NCI-H748 (cell line): ENCODE measurements around the gene SLC24A5.
A peak's percentile ranks its signal among the peaks of the same experiment; 100 is the strongest.

Experiments
- DNase-seq: peaks from one replicate; lab custom pipeline; 2025; ENCODE audit not compliant: unreplicated experiment; lab: John Stamatoyannopoulos, UW

Gene SLC24A5

DNA sequence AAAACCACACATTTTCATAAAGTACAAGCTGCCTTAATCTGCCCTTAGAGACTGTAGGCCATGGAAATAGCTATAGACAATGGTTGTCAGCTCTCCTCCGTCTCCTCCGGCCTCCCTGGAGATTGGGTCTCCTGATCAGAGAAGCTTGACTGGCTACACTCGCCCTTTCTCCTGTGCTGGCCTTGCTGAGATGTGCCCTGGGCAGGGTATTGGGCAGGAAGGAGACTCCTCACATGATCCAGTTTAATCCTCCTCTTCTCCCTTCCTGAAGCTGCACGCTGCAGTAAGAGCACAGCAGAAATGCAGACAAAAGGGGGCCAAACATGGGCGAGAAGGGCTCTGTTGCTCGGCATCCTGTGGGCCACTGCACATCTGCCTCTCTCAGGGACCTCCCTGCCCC is at the start of gene SLC24A5:
Gene SLC24A5, plus strand, starts transcription at position 246 of the 400 bp plus-strand sequence. Its CDS starts 55 bp downstream, at position 301.
- no peak for DNase-seq

DNA sequence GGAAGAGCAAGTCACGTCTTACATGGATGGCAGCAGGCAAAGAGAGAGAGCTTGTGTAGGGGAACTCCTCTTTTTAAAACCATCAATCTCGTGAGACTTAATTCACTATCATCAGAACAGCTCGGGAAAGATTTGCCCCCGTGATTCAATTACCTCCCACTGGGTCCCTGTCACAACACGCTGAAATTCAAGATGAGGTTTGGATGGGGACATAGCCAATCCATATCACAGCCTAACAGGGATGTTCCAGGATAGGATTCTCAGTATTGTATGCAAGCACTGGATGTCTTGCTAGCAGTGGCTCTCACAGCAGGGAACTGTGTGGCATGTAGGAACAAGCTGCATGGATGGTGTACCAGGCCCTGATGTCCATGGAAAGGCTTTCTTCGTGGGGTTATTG is 47.8 kb upstream of the SLC24A5 start:
- no peak for DNase-seq

DNA sequence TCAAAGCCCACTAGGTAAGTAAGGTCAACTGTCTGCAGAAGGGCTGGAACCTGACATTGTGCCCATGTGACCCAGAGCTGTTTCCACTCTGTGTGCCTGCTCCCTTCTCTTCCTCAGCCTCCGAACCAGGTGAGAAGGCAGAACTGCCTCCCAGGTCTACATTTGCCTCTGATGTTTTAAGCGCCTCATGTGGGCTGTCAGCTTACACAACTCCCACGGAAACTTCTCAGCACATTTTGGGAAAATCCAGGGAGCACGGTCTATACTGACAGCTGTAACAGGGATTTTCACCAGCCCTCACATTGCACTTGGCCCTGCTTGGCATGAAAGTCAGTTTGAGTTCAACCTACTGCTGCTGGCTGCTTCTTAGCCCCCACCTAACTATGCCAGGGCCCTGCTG is 46.9 kb upstream of the SLC24A5 start:
- no peak for DNase-seq

DNA sequence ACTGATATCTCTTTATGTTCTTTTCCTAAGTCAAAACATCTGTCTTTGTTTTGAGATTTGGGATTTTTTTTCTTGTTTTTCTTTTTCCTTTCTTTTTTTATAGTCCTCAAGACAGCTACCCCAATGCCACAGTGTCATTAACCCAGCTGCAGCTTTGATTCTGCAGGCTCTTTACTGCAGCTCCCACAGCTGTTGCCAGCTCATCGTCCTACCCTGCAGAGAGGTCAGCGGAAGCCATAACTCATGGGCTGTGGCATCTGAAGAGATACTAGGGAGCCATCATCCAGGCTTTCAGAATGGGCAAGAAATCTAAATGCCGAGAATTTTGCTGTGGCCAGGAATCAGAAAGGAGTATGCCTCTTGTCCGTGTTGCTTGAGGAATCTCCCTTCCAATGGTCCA is 44.3 kb upstream of the SLC24A5 start:
- DNase-seq: no peak

DNA sequence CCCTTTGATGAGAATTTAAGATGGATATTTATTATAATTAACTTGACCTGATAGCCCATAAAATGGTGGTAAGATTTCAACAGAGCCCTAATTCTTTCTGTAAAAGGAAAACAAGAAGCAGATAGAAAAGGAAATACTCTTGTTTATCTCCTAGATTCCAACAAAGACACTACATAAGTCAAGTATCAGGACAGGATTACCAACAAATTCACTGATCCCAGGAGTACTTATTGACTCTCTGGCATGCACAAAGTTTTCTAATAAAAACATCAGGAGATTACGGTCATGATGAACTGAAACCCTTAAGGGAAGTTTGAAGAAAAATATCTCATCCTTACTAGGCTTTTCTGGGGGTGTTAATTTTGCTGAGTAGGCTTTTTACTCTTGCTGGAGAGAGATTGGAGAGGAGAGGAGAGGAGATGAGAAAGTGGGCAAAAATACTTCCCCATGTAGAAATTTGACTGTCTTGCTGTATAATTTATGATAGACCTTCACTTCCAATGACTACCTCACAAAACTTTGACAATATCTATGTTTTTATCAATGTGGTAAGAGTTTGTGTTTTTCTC is 43.1 kb upstream of the SLC24A5 start:
- no peak for DNase-seq

DNA sequence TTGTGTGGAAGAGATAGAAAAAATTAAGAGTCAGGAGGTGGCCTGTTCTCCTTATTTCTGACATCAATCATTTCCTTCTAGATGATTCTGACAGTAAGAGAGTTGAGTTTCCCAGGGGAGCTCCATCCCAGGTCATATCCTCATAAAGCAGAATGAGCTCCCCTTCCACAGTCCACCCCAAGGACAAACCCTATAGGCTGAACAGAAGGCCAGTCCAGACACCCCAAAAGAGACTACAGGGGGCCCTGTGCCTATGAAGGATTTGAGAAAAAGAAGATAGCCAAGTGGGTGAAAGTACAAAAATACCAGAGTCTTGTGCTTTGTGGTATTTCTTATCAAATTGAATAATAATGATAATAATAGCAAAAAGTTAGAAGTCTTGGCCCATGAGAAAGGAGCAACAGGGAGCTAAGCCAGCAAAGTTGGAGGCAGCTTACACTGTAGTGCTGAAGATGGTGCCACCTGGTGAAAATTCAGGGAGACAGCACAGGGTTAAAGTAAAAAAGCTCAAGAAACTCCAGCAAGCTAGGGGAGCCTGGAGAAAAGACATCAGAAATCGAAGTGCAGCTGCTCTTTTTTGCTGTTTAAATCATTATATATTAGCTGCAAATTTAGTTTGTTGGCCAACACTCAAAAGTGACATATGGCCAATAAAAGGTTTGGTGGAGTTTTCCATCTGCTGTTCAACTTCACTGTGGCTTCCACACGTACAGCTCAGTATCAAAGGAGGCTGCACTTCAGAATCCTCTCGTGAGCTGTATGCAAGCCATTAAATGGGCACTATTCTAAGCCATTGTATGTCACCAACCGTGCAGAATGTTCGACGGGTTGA is 35.8 kb upstream of the SLC24A5 start:
- peak; percentile 47 for DNase-seq

DNA sequence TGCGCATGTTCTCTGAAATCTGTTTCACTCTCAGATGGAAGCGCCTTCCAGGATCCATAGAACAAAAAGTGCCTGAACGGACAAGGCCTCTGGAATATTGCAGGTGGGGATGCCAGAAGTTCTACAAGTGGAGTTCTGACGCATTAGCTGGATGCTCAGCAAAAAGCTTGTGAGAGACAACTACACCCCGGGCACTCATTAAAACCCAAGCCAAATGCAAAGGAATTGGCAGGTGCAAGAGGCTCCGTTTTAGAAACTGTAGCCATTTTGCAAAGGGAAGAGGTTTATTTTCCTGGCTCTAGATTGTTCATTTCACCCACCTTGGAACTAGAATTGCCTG is 35.2 kb upstream of the SLC24A5 start:
- DNase-seq: no peak

DNA sequence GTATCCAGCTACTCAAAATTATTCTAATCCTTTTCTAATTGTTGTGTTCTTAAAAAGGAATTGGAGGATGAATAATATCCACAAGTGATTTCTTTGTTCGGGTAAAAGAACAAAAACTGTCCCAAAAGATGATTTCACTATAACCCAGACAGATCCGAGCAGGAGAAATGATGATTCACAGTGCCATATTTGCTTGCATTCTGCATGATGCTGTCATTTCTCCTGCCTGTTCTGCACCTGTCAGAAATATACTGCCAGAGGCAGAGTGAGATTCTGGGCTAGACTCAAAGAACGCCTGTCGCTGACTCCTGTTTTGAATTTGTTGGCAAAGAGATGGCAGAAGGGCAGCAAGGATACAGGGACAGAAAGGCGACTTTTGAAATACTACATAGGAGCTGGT is 34.7 kb upstream of the SLC24A5 start:
- DNase-seq: no peak

DNA sequence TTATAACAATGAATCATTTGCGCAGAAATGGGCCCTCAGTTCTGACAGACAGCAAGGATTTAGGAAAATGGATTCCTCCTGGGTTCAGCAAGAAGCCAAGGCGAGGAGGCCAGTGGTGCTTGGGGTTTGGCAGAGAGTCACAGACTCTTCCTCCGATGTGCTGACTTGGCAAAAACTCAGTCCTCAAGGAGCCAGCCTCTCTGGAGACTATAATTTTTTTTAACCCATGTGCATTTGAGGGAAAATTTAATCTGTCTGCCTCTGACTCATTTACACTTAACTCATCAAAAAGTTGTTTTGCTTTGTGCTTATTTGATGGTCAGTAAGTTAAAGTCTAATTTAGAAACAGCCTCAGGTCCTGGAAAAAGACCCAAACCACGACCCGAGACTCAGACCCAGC is 34.2 kb upstream of the SLC24A5 start:
- DNase-seq: no peak

DNA sequence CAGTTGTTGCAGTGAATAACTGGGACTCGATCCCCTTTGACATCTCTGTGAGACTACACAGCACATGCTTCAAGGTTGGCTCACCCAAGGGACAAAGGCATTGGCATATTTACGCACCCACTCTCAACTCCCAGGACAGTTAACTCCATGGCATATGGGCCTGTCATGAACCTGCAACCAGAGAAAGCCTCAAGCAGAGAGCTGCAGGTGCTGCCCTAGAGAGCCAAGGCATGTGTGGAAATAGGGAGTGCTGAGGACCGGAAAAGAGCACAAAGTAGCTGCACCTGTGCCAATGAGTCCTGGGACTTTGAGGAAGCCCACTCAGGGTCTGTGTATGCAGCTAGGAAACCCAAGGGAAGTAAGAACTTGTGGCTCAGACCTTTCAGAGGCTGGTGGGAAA is 32.9 kb upstream of the SLC24A5 start:
- no peak for DNase-seq

DNA sequence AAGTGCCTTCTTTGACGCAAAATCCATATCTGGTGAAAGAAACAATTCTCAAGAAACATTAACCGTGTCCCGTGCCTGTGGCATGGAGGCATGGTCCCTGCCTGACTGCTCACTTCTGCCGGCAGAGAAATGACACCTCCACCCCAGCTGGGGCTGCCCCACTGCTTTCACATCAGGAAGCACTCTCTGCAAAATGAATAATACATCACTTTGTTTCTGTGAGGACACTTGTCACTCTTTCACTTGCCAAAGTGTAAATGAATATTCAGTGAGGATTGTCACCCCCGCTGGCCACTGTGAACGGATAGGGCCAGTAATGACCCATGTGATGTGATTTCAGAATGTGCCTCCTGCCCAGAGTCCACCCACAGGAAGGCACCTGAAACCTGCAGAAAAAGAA is 31.1 kb upstream of the SLC24A5 start:
- DNase-seq: no peak

DNA sequence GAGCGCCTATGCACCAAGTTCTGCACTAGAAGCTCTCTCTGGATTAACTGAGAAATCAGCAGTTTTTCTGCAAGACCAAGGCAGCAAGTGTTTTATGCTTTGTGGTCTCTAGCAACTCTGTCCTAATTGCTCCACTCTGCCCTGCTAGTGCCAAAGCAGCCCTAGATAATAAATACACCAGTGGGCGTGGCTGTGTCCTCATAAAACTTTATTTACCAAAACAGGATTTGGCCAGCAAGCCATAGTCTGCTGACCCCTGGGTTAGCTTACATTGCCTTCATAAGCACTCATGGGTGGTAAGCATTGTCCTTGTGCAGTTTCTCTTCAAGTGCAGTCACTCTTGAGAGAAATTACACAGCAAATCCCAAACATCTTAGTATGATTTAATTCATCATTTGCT is 30.7 kb upstream of the SLC24A5 start:
- DNase-seq: peak; percentile 83

DNA sequence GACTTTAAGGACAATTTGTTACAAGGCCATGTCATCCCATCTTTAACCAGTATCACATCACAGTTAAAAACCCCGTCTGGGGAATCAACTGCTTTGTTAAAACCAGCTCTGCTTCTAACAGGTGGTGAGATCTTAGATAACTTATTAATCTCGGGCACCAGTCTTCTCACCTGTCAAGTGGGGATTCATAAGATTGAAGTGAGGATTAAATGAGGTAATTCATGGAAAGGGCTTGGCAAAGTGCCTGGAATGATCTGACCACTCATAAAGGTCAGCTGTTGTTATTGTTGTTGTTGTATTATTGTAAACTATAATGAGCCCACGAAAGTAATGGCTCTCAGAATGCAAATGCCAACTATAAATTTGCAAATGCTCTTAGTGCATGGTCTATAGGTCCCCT is 30.1 kb upstream of the SLC24A5 start:
- DNase-seq: peak; percentile 38

DNA sequence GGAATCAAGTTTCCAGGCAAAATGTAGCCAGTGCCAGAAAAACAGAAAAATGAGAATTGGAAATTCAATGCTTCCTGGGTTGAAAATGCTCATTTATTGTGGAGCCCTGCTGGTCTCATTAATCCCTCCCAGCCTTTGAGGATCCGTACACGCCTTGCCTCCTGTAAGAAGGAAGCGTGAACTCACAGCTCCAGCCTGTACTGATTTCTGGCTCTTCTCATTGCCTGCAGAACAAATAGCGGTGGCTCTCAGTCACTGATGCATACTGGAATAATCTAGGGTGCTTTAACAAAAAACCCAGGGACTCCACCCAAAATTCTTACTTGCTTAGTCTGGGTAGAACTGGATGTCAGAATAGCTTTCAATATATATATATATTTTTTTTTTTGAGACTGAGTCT is 29.3 kb upstream of the SLC24A5 start:
- DNase-seq: peak; percentile 28

DNA sequence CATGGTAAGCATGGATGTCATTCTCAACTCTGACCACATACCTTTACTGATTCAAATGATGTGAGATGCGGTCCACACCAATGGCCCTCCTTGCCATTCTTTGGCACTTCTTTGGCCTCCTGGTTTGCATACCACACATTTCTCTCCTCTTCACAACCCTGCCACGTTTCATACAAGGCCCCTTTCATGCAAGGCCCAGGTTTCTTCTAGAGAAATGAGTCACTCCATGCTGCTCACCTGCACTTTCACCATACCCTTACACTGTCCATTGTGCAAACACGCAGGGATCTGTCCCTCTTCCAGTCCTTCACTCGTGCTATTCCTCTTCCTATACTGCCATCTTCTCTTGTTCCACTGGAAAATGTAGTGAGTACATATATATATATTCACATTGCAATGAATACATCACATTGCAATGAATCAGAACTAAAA is 24.4 kb upstream of the SLC24A5 start:
- no peak for DNase-seq

DNA sequence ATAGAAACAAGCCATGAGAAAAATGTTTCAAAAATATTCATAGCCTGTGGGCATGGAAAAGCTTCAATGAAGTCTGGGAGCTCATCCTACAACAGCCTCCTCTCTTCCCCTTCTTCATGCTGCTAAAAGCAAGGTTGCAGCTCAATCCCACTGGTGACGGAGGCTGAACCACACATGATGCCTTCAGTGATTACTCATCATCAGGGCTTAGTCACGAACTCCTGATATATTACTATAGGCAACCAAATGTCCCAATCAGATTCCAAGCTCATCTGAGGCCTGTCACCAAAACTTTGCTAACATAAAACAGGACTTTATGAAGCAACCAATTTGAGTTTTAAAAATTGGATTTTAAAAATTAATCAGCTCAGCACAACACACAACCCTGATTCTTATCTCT is 24.0 kb upstream of the SLC24A5 start:
- DNase-seq: no peak

DNA sequence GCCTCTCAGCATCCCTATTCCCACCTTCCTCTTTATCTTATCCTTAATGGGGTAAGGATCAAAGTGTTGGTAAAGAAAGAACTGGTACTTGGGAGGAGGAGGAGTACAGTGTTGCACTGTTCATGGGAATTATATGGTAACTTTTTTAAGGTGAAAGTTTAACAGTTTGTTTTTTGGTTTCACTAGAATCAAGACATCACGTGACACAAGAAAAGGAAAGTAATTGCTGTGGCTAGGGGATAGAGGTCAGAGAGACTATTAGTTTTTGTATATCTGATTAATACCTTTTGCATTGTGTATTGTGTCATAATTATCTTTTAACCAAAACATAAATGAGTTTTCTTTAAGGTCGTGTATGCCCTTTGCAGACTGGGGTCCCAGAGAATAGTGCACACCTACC is 23.5 kb upstream of the SLC24A5 start:
- DNase-seq: no peak

DNA sequence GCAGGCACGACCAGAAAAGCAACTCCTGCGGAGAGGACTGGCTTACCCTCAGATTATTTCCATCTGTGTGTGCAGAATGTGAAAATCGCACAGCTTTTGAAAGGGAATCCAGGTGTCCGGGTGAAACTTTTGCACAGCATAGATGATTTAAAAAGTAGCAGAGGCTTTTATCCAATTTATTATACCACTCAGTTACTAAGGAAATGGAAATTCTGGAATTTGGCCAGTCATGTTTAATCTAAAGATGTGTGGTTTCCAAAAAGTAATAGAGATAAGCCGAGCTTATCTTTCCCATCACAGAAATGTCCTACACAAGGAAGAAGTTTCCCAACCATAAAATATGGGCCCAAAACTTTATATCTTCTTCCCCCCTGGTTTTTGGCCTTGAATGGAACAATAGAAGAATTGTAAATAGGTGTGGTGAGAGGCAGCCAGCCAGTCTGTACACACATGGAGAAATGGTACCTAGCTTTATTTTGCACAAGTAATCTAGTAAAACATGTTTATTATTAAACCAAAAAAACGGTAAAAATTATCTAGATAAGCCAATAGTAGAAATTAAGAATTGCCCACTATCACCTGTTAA is 19.3 kb upstream of the SLC24A5 start:
- no peak for DNase-seq

DNA sequence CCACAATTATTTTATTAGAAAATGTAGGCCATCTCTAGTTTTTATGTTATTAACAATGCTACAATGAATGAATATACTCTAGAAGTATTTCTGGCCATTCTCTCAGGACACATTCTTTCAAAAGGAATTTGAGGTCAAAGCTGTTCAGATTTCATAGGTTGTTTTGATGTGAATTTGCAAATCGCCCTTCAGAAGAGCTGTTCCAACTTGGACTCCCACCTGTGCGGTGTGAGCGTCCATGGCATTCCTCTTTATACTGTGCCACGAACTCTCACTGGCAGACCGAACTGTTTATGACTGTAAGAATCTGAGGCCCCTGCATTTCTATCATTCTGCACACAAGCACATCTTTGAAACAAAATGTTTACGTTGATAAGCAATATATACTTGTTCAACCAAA is 18.6 kb upstream of the SLC24A5 start:
- DNase-seq: no peak

DNA sequence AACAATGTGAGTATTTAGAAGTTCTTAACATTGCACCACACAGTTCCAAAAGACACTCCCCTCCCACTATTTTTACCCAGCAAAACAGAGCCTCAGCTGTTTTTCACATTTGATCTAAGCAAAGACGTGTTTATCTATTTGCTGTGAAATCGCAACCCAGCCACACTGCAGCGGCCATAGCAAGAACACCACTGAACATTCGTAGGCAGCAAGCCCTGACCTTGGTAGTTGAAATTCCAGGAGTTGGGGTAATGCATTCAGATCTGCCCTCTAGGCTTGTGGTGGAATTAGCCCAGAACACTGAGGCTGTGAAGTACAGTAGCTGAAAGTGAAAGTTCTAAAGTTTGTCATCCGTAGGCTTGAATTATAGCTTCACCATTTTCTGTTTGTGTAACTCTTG is 17.1 kb upstream of the SLC24A5 start:
- no peak for DNase-seq

DNA sequence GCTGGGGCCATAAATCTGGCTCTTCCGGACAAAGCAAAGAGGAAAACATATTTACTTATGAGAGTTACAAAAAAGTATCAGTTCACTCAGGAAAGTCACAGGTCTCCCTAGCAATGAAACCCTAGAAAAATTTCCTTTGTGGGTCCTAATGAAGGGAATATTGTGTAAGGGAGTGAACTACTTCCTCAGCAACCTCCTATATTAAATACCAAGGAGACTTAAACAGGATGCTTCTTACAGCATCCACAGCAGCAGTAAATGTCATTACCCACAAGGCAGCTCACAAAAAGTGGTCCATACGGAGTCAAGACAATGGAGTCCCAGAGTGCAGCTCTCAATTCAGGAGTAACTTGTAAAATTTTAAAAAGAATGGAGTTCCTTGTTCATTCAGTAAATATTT is 14.9 kb upstream of the SLC24A5 start:
- no peak for DNase-seq

DNA sequence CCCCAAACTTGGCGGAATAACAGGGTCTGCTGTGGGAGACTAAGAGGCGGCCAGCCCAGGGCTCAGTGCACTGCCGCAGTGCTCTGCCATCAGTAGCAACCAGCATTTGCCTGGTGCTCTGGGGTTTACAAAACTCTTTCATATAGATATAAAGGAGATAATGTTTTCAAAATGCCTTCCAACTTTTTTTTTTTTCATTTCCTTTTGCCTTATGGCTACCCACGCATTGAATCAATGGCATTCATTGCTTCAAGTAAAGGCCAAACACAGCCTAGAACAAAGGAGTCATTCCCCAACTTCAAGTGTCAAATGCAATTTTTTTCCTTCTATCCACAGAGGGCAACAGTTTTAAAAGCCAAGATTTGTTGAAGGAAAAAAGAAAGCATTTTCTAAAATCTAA is 11.6 kb upstream of the SLC24A5 start:
- DNase-seq: no peak
